H9 (cell line): ENCODE measurements around the gene EIF3A. TPM values are rescaled to one million over a fixed set of nuclear protein-coding genes. Genes with fewer than 3 reads are reported as not detected.

ENCODE experiments used
- DNase-seq: peaks from one replicate; pipeline ENCODE4 v3.0.0-alpha.2; 2017
- H2AFZ ChIP-seq: one replicate; pipeline ENCODE4 v1.6.1; 2013; ENCODE audit warnings: mild to moderate bottlenecking, low read length, control low read depth, moderate library complexity
- H2AK5ac ChIP-seq: 2 replicates; pipeline ENCODE4 v1.6.1; 2013; ENCODE audit warnings: low read length, control low read depth, mixed read lengths; ENCODE audit not compliant: insufficient read length
- H2BK120ac ChIP-seq: one replicate; pipeline ENCODE4 v1.6.1; 2013; ENCODE audit warnings: low read depth, mild to moderate bottlenecking, low read length, control low read depth, inconsistent platforms; ENCODE audit not compliant: poor library complexity, severe bottlenecking
- H2BK12ac ChIP-seq: 2 replicates; pipeline ENCODE4 v1.6.1; 2013; ENCODE audit warnings: low read length, control low read depth, mixed read lengths, low read depth; ENCODE audit not compliant: insufficient read length
- H2BK15ac ChIP-seq: 2 replicates; pipeline ENCODE4 v1.6.1; 2013; ENCODE audit warnings: low read depth, low read length, control low read depth
- H2BK20ac ChIP-seq: one replicate; pipeline ENCODE4 v1.6.1; 2013; ENCODE audit warnings: low read depth, mild to moderate bottlenecking, low read length, control low read depth, inconsistent platforms; ENCODE audit not compliant: poor library complexity, severe bottlenecking
- H2BK5ac ChIP-seq: 2 replicates; pipeline ENCODE4 v1.6.1; 2013; ENCODE audit warnings: low read length, control low read depth, mixed read lengths; ENCODE audit not compliant: insufficient read length
- H3K14ac ChIP-seq: 2 replicates; pipeline ENCODE4 v1.6.1; 2013; ENCODE audit warnings: low read length, control low read depth; ENCODE audit not compliant: insufficient read depth
- H3K18ac ChIP-seq: 2 replicates; pipeline ENCODE4 v1.6.1; 2013; ENCODE audit warnings: low read depth, mild to moderate bottlenecking, mixed read lengths, low read length, control low read depth; ENCODE audit not compliant: insufficient read length
- H3K23ac ChIP-seq: 2 replicates; pipeline ENCODE4 v1.6.1; 2013; ENCODE audit warnings: low read length, control low read depth, mixed read lengths, low read depth; ENCODE audit not compliant: insufficient read length
- H3K23me2 ChIP-seq: 2 replicates; pipeline ENCODE4 v1.6.1; 2013; ENCODE audit warnings: low read depth, mild to moderate bottlenecking, mixed read lengths, low read length, control low read depth; ENCODE audit not compliant: insufficient read length, poor library complexity, severe bottlenecking
- H3K27ac ChIP-seq: 2 replicates; pipeline ENCODE4 v1.5.1; 2013; ENCODE audit warnings: low read length, control low read depth, mixed read lengths, low read depth; ENCODE audit not compliant: insufficient read length
- H3K27me3 ChIP-seq: 2 replicates; pipeline ENCODE4 v1.6.1; 2013; ENCODE audit warnings: low read length, control low read depth, inconsistent platforms; ENCODE audit not compliant: insufficient read depth
- H3K4ac ChIP-seq: 2 replicates; pipeline ENCODE4 v1.6.1; 2013; ENCODE audit warnings: low read depth, mild to moderate bottlenecking, control low read depth, inconsistent platforms, low read length, moderate library complexity
- H3K4me1 ChIP-seq: 2 replicates; pipeline ENCODE4 v1.6.1; 2013; ENCODE audit warnings: low read length, control low read depth, inconsistent platforms; ENCODE audit not compliant: insufficient read depth
- H3K4me2 ChIP-seq: 2 replicates; pipeline ENCODE4 v1.6.1; 2013; ENCODE audit warnings: low read length, control low read depth, mixed read lengths; ENCODE audit not compliant: insufficient read length, insufficient read depth
- H3K56ac ChIP-seq: 2 replicates; pipeline ENCODE4 v1.6.1; 2013; ENCODE audit warnings: low read depth, mild to moderate bottlenecking, mixed read lengths, low read length, control low read depth; ENCODE audit not compliant: insufficient read length
- H3K79me1 ChIP-seq: 2 replicates; pipeline ENCODE4 v1.6.1; 2013; ENCODE audit warnings: low read depth, mild to moderate bottlenecking, moderate library complexity, low read length, control low read depth, inconsistent platforms; ENCODE audit not compliant: insufficient read depth, poor library complexity, severe bottlenecking
- H3K79me2 ChIP-seq: 2 replicates; pipeline ENCODE4 v1.6.1; 2013; ENCODE audit warnings: low read length, control low read depth, inconsistent platforms; ENCODE audit not compliant: insufficient read depth
- H3K9ac ChIP-seq: 2 replicates; pipeline ENCODE4 v1.6.1; 2013; ENCODE audit warnings: low read length, control low read depth, mixed read lengths; ENCODE audit not compliant: insufficient read length; ENCODE audit errors: extremely low read depth
- H3K9me3 ChIP-seq: one replicate; pipeline ENCODE4 v1.6.1; 2013; ENCODE audit warnings: low read depth, low read length, inconsistent platforms; ENCODE audit not compliant: control insufficient read depth
- H3T11ph ChIP-seq: one replicate; pipeline ENCODE4 v1.6.1; 2013; ENCODE audit warnings: mild to moderate bottlenecking, low read length, control low read depth, inconsistent platforms
- H4K20me1 ChIP-seq: one replicate; pipeline ENCODE4 v1.6.1; 2013; ENCODE audit not compliant: control insufficient read depth, insufficient read length, insufficient read depth
- H4K5ac ChIP-seq: 2 replicates; pipeline ENCODE4 v1.6.1; 2013; ENCODE audit warnings: low read depth, mild to moderate bottlenecking, mixed read lengths, low read length, control low read depth; ENCODE audit not compliant: insufficient read length
- H4K8ac ChIP-seq: replicated peaks from 2 replicates; pipeline ENCODE4 v1.6.1; 2013; ENCODE audit warnings: low read length, control low read depth, mixed read lengths, low read depth; ENCODE audit not compliant: insufficient read length
- H4K91ac ChIP-seq: 2 replicates; pipeline ENCODE4 v1.6.1; 2013; ENCODE audit warnings: low read depth, mild to moderate bottlenecking, moderate library complexity, mixed read lengths, low read length, control low read depth; ENCODE audit not compliant: insufficient read length
- H3K27ac Mint-ChIP-seq, 3 experiments: 2 replicates in 2 of 3; 3 replicates in 1 of 3; pipeline ENCODE4 v1.8.0; 2020 to 2021; ENCODE audit warnings: mixed read lengths in 3 of 3, mild to moderate bottlenecking in 1 of 3, moderate library complexity in 1 of 3
- H3K27me3 Mint-ChIP-seq: 2 replicates; pipeline ENCODE4 v1.8.0; 2021; ENCODE audit warnings: low read depth, mild to moderate bottlenecking, moderate library complexity, mixed read lengths
- H3K36me3 Mint-ChIP-seq, 3 experiments: 2 replicates in 2 of 3; 3 replicates in 1 of 3; pipeline ENCODE4 v1.8.0; 2020 to 2021; ENCODE audit warnings: low read depth in 3 of 3, mixed read lengths in 3 of 3; ENCODE audit not compliant: insufficient read depth in 1 of 3
- H3K4me1 Mint-ChIP-seq, 2 experiments: 2 replicates each; pipeline ENCODE4 v1.8.0; 2020; ENCODE audit warnings: mixed read lengths in 2 of 2
- H3K4me3 Mint-ChIP-seq, 2 experiments: 2 replicates in 1 of 2; 3 replicates in 1 of 2; pipeline ENCODE4 v1.8.0; 2020 to 2021; ENCODE audit warnings: mild to moderate bottlenecking in 2 of 2, mixed read lengths in 2 of 2, moderate library complexity in 1 of 2
- H3K9me3 Mint-ChIP-seq, 2 experiments: 2 replicates in 1 of 2; 3 replicates in 1 of 2; pipeline ENCODE4 v1.8.0; 2020; ENCODE audit warnings: mild to moderate bottlenecking in 2 of 2, mixed read lengths in 2 of 2, moderate library complexity in 1 of 2
- CTCF ChIP-seq: fragments of 200-600 bp; sonication (generic); conservative IDR thresholded peaks from 3 replicates; pipeline ENCODE4 v1.8.0; 2021; ENCODE audit warnings: antibody characterized with exemption, mild to moderate bottlenecking
- WGBS: extraction: QIAGEN DNeasy Blood & Tissue Kit; methylation state at CpG from one replicate; pipeline ENCODE4 v1.1.7; 2013; ENCODE audit warnings: missing lambda C conversion rate, low lambda C conversion rate, mixed read lengths; ENCODE audit not compliant: insufficient read length; ENCODE audit errors: extremely low coverage; 5-methylcytosine and 5-hydroxymethylcytosine counted together
- total RNA-seq: library from RNA; stranded (reverse); gene quantifications from 2 replicates; pipeline ENCODE4 v1.2.1, GENCODE V29; 2021

The EIF3A gene
- total RNA-seq, 1 experiment from 2014 or later: 206 TPM

- Histone ChIP-seq H3K18ac (no peak overlapping the region), H3K23me2 (no peaks in the 10 kb centered on the region), H3K79me2 (no peaks in the 10 kb centered on the region), H2BK12ac (no peak overlapping the region), H4K8ac (no peak overlapping the region), H2BK20ac (no peak overlapping the region), H3K4ac (no peak overlapping the region), H3K4me2 (no peak overlapping the region), H3K27me3 (no peaks in the 10 kb centered on the region), H2BK15ac (no peak overlapping the region), H2BK5ac (no peak overlapping the region), H3K4me1 (peaks cover 5% of the 10 kb centered on the region; the same call in 1 of the 2 replicates), H3K79me1 (no peaks in the 10 kb centered on the region), H3K14ac (no peak overlapping the region), H4K91ac (no peak overlapping the region), H4K20me1 (no peaks in the 10 kb centered on the region), H2BK120ac (no peak overlapping the region), H3K9ac (no peak overlapping the region), H2AFZ (no peak overlapping the region), H3K23ac (no peak overlapping the region), H3K27ac (no peak overlapping the region), H3K56ac (no peak overlapping the region), H3T11ph (no peak overlapping the region), H3K9me3 (no peaks in the 10 kb centered on the region), H2AK5ac (no peak overlapping the region), H4K5ac (no peak overlapping the region)
- peaks cover 20 to 30% of the 10 kb centered on the region in 2 experiments for H3K4me1 Mint-ChIP-seq
- no peaks in the 10 kb centered on the region; a peak in 1 of 7 replicates for H3K36me3 Mint-ChIP-seq
- WGBS: no CpG with 5 or more reads among the region's 8 CpGs
- H3K27me3 Mint-ChIP-seq: peaks cover 2% of the 10 kb centered on the region; the same call in 1 of the 2 replicates
- H3K4me3 Mint-ChIP-seq: no peak overlapping the region
- no peak for TF ChIP-seq CTCF
- no peak overlapping the region for H3K27ac Mint-ChIP-seq
- no peaks in the 10 kb centered on the region; a peak in 1 of 5 replicates for H3K9me3 Mint-ChIP-seq
- no peak for DNase-seq
Measured at GRCh38 chr10:119023553-119023868, 57.1 kb downstream of the EIF3A start.
